ENCODE measurements around the gene RCAN2. TPM values are rescaled to one million over a fixed set of nuclear protein-coding genes. Genes with fewer than 3 reads are reported as not detected.

Gene RCAN2
- total and polyA plus RNA-seq, 2 donors (not counting 1 experiment from before 2014, with no cell fraction given) = not detected

DNA sequence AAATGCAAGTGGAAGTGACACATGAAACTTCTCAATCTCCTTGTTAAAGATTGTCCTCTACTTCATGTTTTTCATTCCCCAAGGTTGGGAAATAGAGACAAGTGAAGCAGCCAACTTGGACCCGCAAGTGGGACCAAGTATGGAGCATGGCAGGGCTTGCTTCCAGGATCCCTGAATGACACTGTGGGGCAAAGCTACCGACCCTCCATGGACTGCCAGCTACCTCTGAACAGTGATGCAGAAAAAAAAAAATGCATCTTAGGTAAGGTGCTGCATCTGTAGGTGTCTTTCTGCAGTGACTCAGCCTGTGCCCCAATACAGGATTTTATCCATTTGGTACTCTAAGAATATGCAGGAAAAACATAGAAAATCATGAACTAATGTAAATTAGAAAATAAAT is 201.4 kb downstream of the RCAN2 start:
- no peaks in the 10 kb centered on the region for H3K79me2 ChIP-seq (ENCODE audit: control insufficient read depth, insufficient read depth, low read length)
- ChIA-PET POLR2A (no interaction called here), CTCF (no interaction called here)
- peaks cover 4% of the 10 kb centered on the region for H3K27me3 Mint-ChIP-seq
- H2AFZ ChIP-seq (ENCODE audit: insufficient read depth, low read depth, low read length, poor library complexity, severe bottlenecking) = no peak overlapping the region
- no peak overlapping the region for H3K27ac Mint-ChIP-seq
- no peaks in the 10 kb centered on the region for H4K20me1 ChIP-seq (ENCODE audit: control insufficient read depth, insufficient read depth, low read length, poor library complexity, severe bottlenecking)
- no peaks in the 10 kb centered on the region for H3K36me3 ChIP-seq (replicated peaks in 1 of 2; ENCODE audit: control extremely low read depth in 1 of 2, control insufficient read depth in 1 of 2, extremely low read depth in 1 of 2, insufficient read depth in 2 of 2, low read length in 1 of 2)
- H3K27ac ChIP-seq (ENCODE audit: low read length in 2 of 2) = no peak overlapping the region
- no peaks in the 10 kb centered on the region for H3K4me1 ChIP-seq (ENCODE audit: control insufficient read depth in 2 of 2, insufficient read depth in 2 of 2, low read length in 2 of 2)
- no peak overlapping the region for H3K4me3 ChIP-seq (ENCODE audit: control extremely low read depth in 1 of 5, extremely low read depth in 1 of 5, insufficient read depth in 1 of 5, low read depth in 2 of 5, low read length in 4 of 5)
- no peak overlapping the region for H3K9ac ChIP-seq (ENCODE audit: low read length)
- H3K27me3 ChIP-seq (replicated peaks in 1 of 4; ENCODE audit: control extremely low read depth in 1 of 4, control insufficient read depth in 3 of 4, insufficient read depth in 4 of 4, low read length in 3 of 4) = no peaks in the 10 kb centered on the region
- ATAC-seq (ENCODE audit: low read depth) (no peak), DNase-seq (no peak)
- no peaks in the 10 kb centered on the region for H3K9me3 Mint-ChIP-seq (ENCODE audit: insufficient read depth)
- no peak for TF ChIP-seq EZH2 (IDR thresholded peaks at IDR 0.05; ENCODE audit: borderline replicate concordance, insufficient read depth, low read depth, low read length, poor library complexity, severe bottlenecking)
- TF ChIP-seq, protein P1, sequence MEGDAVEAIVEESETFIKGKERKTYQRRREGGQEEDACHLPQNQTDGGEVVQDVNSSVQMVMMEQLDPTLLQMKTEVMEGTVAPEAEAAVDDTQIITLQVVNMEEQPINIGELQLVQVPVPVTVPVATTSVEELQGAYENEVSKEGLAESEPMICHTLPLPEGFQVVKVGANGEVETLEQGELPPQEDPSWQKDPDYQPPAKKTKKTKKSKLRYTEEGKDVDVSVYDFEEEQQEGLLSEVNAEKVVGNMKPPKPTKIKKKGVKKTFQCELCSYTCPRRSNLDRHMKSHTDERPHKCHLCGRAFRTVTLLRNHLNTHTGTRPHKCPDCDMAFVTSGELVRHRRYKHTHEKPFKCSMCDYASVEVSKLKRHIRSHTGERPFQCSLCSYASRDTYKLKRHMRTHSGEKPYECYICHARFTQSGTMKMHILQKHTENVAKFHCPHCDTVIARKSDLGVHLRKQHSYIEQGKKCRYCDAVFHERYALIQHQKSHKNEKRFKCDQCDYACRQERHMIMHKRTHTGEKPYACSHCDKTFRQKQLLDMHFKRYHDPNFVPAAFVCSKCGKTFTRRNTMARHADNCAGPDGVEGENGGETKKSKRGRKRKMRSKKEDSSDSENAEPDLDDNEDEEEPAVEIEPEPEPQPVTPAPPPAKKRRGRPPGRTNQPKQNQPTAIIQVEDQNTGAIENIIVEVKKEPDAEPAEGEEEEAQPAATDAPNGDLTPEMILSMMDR (IDR thresholded peaks at IDR 0.05) = no peak
- H3K4me3 Mint-ChIP-seq = no peak overlapping the region
- no peaks in the 10 kb centered on the region for H3K9me3 ChIP-seq (ENCODE audit: control extremely low read depth in 1 of 3, control insufficient read depth in 2 of 3, insufficient read depth in 1 of 3, low read length in 2 of 3)
- peaks cover 7% of the 10 kb centered on the region for H3K4me1 Mint-ChIP-seq
- H3K4me2 ChIP-seq (replicated peaks; ENCODE audit: low read depth, low read length, poor library complexity, severe bottlenecking) = no peak overlapping the region
- WGBS (ENCODE audit: insufficient coverage) = 83% methylated on average over 2 of the region's 2 CpGs
- intact Hi-C loops (cut with micrococcal nuclease) = no loop called here

DNA sequence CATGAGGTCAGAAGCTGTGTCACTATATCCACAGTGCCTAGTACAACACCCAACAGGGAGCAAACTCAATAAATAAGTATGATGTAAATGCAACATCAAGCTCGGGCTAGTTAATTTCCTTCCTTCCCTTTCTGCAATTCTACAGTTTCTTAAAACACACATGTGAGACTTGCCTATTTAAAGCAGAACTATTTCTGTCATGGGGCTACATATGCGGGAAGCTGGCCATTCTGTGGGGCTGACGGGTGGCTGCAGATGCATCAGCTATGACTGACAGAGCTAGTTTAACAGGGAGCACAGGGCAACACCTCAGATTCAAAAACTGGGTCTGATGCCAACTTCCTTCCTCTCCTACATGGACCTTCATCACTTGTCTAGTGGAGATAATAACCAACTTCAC is 202.4 kb downstream of the RCAN2 start:
- H3K9me3 Mint-ChIP-seq (ENCODE audit: insufficient read depth) = no peaks in the 10 kb centered on the region
- intact Hi-C loops (cut with micrococcal nuclease) = no loop called here
- POLR2A ChIA-PET = no interaction called here

More for the DNA sequence above, 202.4 kb downstream of the RCAN2 start:
- H3K4me1 Mint-ChIP-seq = peaks cover 7% of the 10 kb centered on the region
- no peak overlapping the region for H3K27ac Mint-ChIP-seq
- no peaks in the 10 kb centered on the region for H3K79me2 ChIP-seq (ENCODE audit: control insufficient read depth, insufficient read depth, low read length)
- no peaks in the 10 kb centered on the region for H4K20me1 ChIP-seq (ENCODE audit: control insufficient read depth, insufficient read depth, low read length, poor library complexity, severe bottlenecking)
- H3K9me3 ChIP-seq (ENCODE audit: control extremely low read depth in 1 of 3, control insufficient read depth in 2 of 3, insufficient read depth in 1 of 3, low read length in 2 of 3) = no peaks in the 10 kb centered on the region
- WGBS (ENCODE audit: insufficient coverage) = 19% methylated on average over 2 of the region's 3 CpGs
- H3K9ac ChIP-seq (ENCODE audit: low read length) = no peak overlapping the region
- H3K27ac ChIP-seq (ENCODE audit: low read length in 2 of 2) = no peak overlapping the region
- H3K4me1 ChIP-seq (ENCODE audit: control insufficient read depth in 2 of 2, insufficient read depth in 2 of 2, low read length in 2 of 2) = no peaks in the 10 kb centered on the region
- TF ChIP-seq, protein P1 (IDR thresholded peaks at IDR 0.05) = no peak
- TF ChIP-seq EZH2 (IDR thresholded peaks at IDR 0.05; ENCODE audit: borderline replicate concordance, insufficient read depth, low read depth, low read length, poor library complexity, severe bottlenecking) = no peak
- no peak overlapping the region for H3K4me3 ChIP-seq (ENCODE audit: control extremely low read depth in 1 of 5, extremely low read depth in 1 of 5, insufficient read depth in 1 of 5, low read depth in 2 of 5, low read length in 4 of 5)
- no peak overlapping the region for H3K4me3 Mint-ChIP-seq
- CTCF ChIA-PET = interaction anchor here (0.6 to 1.0 kb wide), 2 partner anchors 122 to 190 kb away, joined by 3 read pairs; no protein-coding TSS in a partner anchor
- DNase-seq = no peak
- ATAC-seq (ENCODE audit: low read depth) = no peak
- H3K27me3 Mint-ChIP-seq = peaks cover 4% of the 10 kb centered on the region
- H2AFZ ChIP-seq (ENCODE audit: insufficient read depth, low read depth, low read length, poor library complexity, severe bottlenecking) = no peak overlapping the region
- H3K4me2 ChIP-seq (replicated peaks; ENCODE audit: low read depth, low read length, poor library complexity, severe bottlenecking) = no peak overlapping the region
- no peaks in the 10 kb centered on the region for H3K27me3 ChIP-seq (replicated peaks in 1 of 4; ENCODE audit: control extremely low read depth in 1 of 4, control insufficient read depth in 3 of 4, insufficient read depth in 4 of 4, low read length in 3 of 4)
- no peaks in the 10 kb centered on the region for H3K36me3 ChIP-seq (replicated peaks in 1 of 2; ENCODE audit: control extremely low read depth in 1 of 2, control insufficient read depth in 1 of 2, extremely low read depth in 1 of 2, insufficient read depth in 2 of 2, low read length in 1 of 2)

All from B cell (primary cell).